Ovary (tissue), 3 donors: ENCODE results near the gene AGMAT.

Source experiments
- EP300 ChIP-seq: sonication (generic); formaldehyde crosslinking; IDR thresholded peaks from one replicate; pipeline ENCODE4 v1.6.1; 2017; ENCODE audit warnings: antibody characterized with exemption
- POLR2A ChIP-seq: fragments of 450-650 bp; IDR thresholded peaks from one replicate; pipeline ENCODE4 v1.6.1; 2017; ENCODE audit warnings: antibody characterized with exemption, mild to moderate bottlenecking, moderate library complexity
- TF ChIP-seq, protein P1 (sequence below), 3 donors: fragments of 450-650 bp in 2 of 3; fragments of 200-600 bp in 1 of 3; IDR thresholded peaks; one replicate each; pipeline versions ENCODE4 v1.5.1 to v1.8.0; 2016 to 2022; ENCODE audit warnings: antibody characterized with exemption in 3 of 3, mild to moderate bottlenecking in 1 of 3
- donor health status: DM: no; HTN: no; CAD: no.

DNA sequence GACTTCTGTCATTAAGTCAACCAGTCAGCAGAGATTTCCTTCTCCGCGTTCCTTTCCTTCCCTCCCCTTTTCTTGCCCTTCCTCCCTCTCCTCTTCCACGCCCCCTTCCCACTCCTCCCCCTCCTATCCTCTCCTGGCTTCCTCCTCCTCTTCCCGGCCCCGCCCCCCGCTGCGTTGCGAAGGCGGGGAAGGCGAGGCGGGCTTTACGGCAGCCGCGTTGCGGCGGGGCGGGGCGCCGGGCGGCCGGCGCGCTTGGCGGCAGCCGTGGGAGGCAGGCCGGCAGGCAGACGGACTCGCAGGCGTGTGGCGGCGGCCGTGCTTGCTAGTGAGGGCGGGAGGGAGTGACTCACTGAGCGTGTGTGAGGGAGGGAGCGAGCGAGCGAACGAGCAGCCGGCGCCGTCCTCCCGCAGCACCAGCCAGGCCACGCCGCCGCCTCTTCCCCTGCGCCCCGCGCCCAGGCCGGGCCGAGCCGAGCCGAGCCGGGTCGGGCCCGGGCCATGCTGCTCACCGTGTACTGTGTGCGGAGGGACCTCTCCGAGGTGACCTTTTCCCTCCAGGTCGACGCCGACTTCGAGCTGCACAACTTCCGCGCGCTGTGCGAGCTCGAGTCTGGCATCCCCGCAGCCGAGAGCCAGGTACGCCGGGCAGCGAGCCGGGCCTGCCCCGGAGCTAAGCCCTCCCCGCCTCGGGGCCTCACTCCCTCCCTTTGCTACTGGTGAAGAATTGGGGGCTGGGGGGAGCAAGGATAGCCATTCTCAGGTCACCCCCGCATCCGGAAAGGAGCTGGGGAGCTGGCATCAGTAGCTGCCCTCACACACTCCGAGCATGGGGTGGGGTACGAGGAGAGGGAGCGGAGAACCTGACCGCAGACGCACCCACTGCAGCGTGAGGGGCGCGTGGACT, 32.6 kb upstream of the AGMAT start, which contains the start of gene DDI2:
- TF ChIP-seq POLR2A: peak; percentile 82
- TF ChIP-seq, protein P1, sequence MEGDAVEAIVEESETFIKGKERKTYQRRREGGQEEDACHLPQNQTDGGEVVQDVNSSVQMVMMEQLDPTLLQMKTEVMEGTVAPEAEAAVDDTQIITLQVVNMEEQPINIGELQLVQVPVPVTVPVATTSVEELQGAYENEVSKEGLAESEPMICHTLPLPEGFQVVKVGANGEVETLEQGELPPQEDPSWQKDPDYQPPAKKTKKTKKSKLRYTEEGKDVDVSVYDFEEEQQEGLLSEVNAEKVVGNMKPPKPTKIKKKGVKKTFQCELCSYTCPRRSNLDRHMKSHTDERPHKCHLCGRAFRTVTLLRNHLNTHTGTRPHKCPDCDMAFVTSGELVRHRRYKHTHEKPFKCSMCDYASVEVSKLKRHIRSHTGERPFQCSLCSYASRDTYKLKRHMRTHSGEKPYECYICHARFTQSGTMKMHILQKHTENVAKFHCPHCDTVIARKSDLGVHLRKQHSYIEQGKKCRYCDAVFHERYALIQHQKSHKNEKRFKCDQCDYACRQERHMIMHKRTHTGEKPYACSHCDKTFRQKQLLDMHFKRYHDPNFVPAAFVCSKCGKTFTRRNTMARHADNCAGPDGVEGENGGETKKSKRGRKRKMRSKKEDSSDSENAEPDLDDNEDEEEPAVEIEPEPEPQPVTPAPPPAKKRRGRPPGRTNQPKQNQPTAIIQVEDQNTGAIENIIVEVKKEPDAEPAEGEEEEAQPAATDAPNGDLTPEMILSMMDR (IDR thresholded peaks at IDR 0.05): no peak
- no peak for TF ChIP-seq EP300
